SU-DHL-6 (cell line): Measurements from ENCODE around the gene TMEM182.

ENCODE experiments used
- H2AFZ ChIP-seq: fragments of 200-600 bp; sonication (generic); 2 replicates; pipeline ENCODE4 v1.6.1; 2014; ENCODE audit warnings: low read depth, mild to moderate bottlenecking, moderate library complexity, mixed read lengths, antibody characterized with exemption, low read length; ENCODE audit not compliant: severe bottlenecking
- H3F3A ChIP-seq: fragments of 200-600 bp; shearing (Covaris generic); 2 replicates; pipeline ENCODE4 v1.6.0; 2016; ENCODE audit warnings: antibody characterized with exemption, mild to moderate bottlenecking; ENCODE audit not compliant: insufficient read depth
- H3K27ac ChIP-seq: fragments of 200-600 bp; sonication (generic); 2 replicates; pipeline ENCODE4 v1.5.1; 2016; ENCODE audit warnings: low read depth, mild to moderate bottlenecking, low read length, moderate library complexity, mixed read lengths
- H3K27me3 ChIP-seq: fragments of 200-600 bp; sonication (generic), shearing (Covaris generic); 2 replicates; pipeline ENCODE4 v1.6.0; 2014; ENCODE audit warnings: mild to moderate bottlenecking, low read length
- H3K36me3 ChIP-seq: fragments of 200-600 bp; sonication (generic); 2 replicates; pipeline ENCODE4 v1.6.1; 2014; ENCODE audit warnings: mild to moderate bottlenecking, low read length, mixed read lengths
- H3K4me2 ChIP-seq: fragments of 300-600, 200-600 bp; shearing (Covaris generic), sonication (generic); 2 replicates; pipeline ENCODE4 v1.6.0; 2014; ENCODE audit warnings: low read length, low read depth, mild to moderate bottlenecking; ENCODE audit not compliant: poor library complexity, severe bottlenecking
- H3K4me3 ChIP-seq: fragments of 200-600 bp; sonication (generic); 2 replicates; pipeline ENCODE4 v1.5.1; 2014; ENCODE audit warnings: antibody characterized with exemption, low read length, mild to moderate bottlenecking, mixed read lengths; ENCODE audit not compliant: insufficient read depth, poor library complexity, severe bottlenecking
- H3K79me2 ChIP-seq: fragments of 200-600 bp; sonication (generic); 2 replicates; pipeline ENCODE4 v1.6.1; 2014; ENCODE audit warnings: mild to moderate bottlenecking, low read length, moderate library complexity; ENCODE audit not compliant: insufficient read depth
- H3K9ac ChIP-seq: fragments of 200-600 bp; sonication (generic); 2 replicates; pipeline ENCODE4 v1.7.0; 2014; ENCODE audit warnings: mild to moderate bottlenecking, low read length
- H3K9me2 ChIP-seq: fragments of 200-600 bp; sonication (generic); replicated peaks from 2 replicates; pipeline ENCODE4 v1.6.1; 2014; ENCODE audit warnings: low read length; ENCODE audit not compliant: insufficient read depth
- H3K9me3 ChIP-seq: fragments of 200-600 bp; sonication (generic); 2 replicates; pipeline ENCODE4 v1.6.1; 2014; ENCODE audit warnings: low read length, mixed read lengths; ENCODE audit not compliant: insufficient read depth
- H4K20me1 ChIP-seq: fragments of 200-600 bp; sonication (generic); 2 replicates; pipeline ENCODE4 v1.6.1; 2014; ENCODE audit warnings: low read depth, mild to moderate bottlenecking, antibody characterized with exemption, low read length, moderate library complexity, mixed read lengths
- EZH2phosphoT487 ChIP-seq: fragments of 200-600 bp; sonication (generic), shearing (Covaris generic); conservative IDR thresholded peaks from 2 replicates; pipeline ENCODE4 v1.6.1; 2018; ENCODE audit warnings: mild to moderate bottlenecking, antibody characterized with exemption, low read length, moderate library complexity, mixed read lengths
- TF ChIP-seq, protein P1 (sequence below): fragments of 200-600 bp; sonication (generic); IDR thresholded peaks from one replicate; pipeline ENCODE4 v1.5.1; 2017; ENCODE audit warnings: antibody characterized with exemption, mild to moderate bottlenecking, low read length, moderate library complexity; ENCODE audit not compliant: insufficient read depth, poor library complexity, severe bottlenecking

The TMEM182 gene

DNA sequence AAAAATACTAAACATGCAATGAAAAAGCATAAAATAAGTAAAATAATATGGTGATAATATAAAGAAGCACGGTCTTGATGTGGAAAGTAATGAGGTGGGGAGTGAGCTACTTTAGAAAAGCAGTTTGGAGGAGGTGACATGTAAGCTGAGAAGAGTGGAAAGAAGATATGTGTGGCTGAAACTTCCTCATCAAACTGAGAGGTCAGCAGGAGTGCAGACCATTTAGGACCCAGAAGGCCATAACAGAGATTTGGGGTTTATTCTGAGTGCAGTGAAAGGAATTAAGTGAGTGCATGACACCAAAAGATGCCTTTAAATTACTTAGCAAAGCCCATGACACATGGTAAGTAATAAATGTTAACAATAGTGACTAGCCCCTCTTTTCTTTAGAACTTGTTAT is 24.4 kb upstream of the TMEM182 start:
- Histone ChIP-seq H3K4me3 (peak overlapping the region; percentile 78), H3K36me3 (no peaks in the 10 kb centered on the region), H3F3A (no peaks in the 10 kb centered on the region), H3K9me3 (no peaks in the 10 kb centered on the region), H3K4me2 (peak overlapping the region; percentile 95), H3K27me3 (no peaks in the 10 kb centered on the region), H2AFZ (peak overlapping the region; percentile 88), H3K9ac (peak overlapping the region; percentile 75), H3K9me2 (no peaks in the 10 kb centered on the region), H3K79me2 (peaks cover 41% of the 10 kb centered on the region), H4K20me1 (no peaks in the 10 kb centered on the region), H3K27ac (no peak overlapping the region)
- TF ChIP-seq, protein P1, sequence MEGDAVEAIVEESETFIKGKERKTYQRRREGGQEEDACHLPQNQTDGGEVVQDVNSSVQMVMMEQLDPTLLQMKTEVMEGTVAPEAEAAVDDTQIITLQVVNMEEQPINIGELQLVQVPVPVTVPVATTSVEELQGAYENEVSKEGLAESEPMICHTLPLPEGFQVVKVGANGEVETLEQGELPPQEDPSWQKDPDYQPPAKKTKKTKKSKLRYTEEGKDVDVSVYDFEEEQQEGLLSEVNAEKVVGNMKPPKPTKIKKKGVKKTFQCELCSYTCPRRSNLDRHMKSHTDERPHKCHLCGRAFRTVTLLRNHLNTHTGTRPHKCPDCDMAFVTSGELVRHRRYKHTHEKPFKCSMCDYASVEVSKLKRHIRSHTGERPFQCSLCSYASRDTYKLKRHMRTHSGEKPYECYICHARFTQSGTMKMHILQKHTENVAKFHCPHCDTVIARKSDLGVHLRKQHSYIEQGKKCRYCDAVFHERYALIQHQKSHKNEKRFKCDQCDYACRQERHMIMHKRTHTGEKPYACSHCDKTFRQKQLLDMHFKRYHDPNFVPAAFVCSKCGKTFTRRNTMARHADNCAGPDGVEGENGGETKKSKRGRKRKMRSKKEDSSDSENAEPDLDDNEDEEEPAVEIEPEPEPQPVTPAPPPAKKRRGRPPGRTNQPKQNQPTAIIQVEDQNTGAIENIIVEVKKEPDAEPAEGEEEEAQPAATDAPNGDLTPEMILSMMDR: no peak
- TF ChIP-seq EZH2phosphoT487: no peak

DNA sequence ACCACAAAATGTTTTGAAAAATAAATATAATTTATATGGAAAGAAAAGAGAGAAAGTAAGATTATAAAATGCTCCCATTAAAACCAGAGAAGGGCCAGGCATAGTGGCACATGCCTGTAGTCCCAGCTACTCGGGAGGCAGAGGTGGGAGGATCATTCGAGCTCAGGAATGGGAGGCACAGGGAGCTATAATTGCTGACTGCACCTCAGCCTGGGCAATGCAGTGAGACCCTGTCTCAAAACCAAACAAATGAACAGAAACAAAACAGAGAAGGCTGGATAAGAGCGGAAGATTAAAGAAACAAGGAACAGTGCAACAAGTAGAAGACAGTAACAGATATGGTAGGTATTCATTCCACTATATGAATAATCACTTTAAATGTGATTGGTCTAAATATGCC is 18.6 kb upstream of the TMEM182 start:
- Histone ChIP-seq H3F3A (no peaks in the 10 kb centered on the region), H3K4me2 (no peak overlapping the region), H3K27me3 (no peaks in the 10 kb centered on the region), H3K9me2 (no peaks in the 10 kb centered on the region), H3K9ac (no peak overlapping the region), H4K20me1 (no peaks in the 10 kb centered on the region), H3K9me3 (no peaks in the 10 kb centered on the region), H3K79me2 (peaks cover 7% of the 10 kb centered on the region; the same call in 1 of the 2 replicates), H2AFZ (no peak overlapping the region), H3K4me3 (no peak overlapping the region), H3K27ac (no peak overlapping the region), H3K36me3 (no peaks in the 10 kb centered on the region)
- TF ChIP-seq EZH2phosphoT487: no peak
- TF ChIP-seq, protein P1: no peak

DNA sequence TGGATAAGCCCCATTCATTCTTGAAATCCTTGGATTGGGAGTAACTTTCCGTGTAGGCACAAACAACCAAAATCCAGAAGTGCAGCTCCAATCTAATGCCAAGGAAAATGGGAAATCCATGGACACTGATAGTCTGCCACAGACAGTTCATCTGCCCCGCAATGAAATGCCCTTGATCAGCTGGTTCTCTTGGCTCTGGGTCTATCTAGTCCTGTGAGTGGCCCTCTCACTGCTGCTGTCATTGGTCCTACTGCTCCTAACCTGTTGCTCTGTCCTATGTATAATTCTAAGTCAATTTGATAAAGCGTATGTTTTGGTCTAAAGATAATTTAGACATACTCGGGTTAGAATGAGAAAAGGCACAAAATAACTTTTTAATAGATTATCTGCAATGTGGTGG is 13.7 kb upstream of the TMEM182 start:
- Histone ChIP-seq H3K9me3 (no peaks in the 10 kb centered on the region), H3K27me3 (no peaks in the 10 kb centered on the region), H3K36me3 (no peaks in the 10 kb centered on the region), H3K9ac (no peak overlapping the region), H3K4me2 (no peak overlapping the region), H3K4me3 (no peak overlapping the region), H4K20me1 (no peaks in the 10 kb centered on the region), H3K27ac (no peak overlapping the region), H3F3A (no peaks in the 10 kb centered on the region), H2AFZ (no peak overlapping the region), H3K79me2 (peaks cover 12% of the 10 kb centered on the region; the same call in 1 of the 2 replicates), H3K9me2 (no peaks in the 10 kb centered on the region)
- TF ChIP-seq, protein P1: no peak

DNA sequence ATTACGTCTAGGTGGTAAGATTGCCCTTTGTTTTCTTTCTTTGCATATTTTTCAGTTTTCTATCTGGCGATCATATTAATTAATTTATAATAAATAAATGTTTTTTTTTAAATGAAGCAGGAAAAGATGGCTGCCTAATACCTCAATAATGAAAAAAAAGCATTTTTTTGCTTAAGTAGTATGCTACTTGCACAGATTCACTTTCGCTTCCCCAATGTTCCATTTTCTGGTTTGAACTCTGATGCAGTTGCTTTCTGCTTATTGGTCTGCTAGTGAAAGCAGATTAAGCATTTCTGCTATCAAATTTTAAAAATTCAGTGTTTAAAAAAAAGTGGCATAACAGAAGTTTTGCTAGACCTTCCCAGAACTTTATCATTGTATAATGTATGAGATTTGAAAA is 11.9 kb upstream of the TMEM182 start:
- Histone ChIP-seq H3K36me3 (no peaks in the 10 kb centered on the region), H3K79me2 (peaks cover 17% of the 10 kb centered on the region), H3K27ac (no peak overlapping the region), H3K27me3 (no peaks in the 10 kb centered on the region), H3K9me2 (no peaks in the 10 kb centered on the region), H4K20me1 (no peaks in the 10 kb centered on the region), H3K9ac (no peak overlapping the region), H2AFZ (no peak overlapping the region), H3K4me3 (no peak overlapping the region), H3K9me3 (no peaks in the 10 kb centered on the region), H3F3A (no peaks in the 10 kb centered on the region), H3K4me2 (peak overlapping the region; percentile 36)
- TF ChIP-seq, protein P1: no peak
- no peak for TF ChIP-seq EZH2phosphoT487
